Measurements from ENCODE around the gene BRME1. TPM values are rescaled to one million over a fixed set of nuclear protein-coding genes. Genes with fewer than 3 reads are reported as not detected.
A peak's percentile ranks its signal among the peaks of the same experiment; 100 is the strongest.

The BRME1 gene
- total and polyA plus RNA-seq, 2 of the 13 experiments (the other 11 are each of a cell fraction or from before 2014, with no cell fraction given) = 0.74 to 1.5 TPM

GRCh38 chr19:13842291-13843103, 63.4 kb downstream of the BRME1 start (continued):
- TF ChIP-seq ZNF761 (CRISPR knock-in tag; conservative IDR thresholded peaks at IDR 0.05) (0 out of 2 replicates have a peak, but pooled peaks have one; percentile 47), ZNF720 (CRISPR knock-in tag; IDR thresholded peaks at IDR 0.05) (no peak), HNRNPK (IDR thresholded peaks at IDR 0.05; ENCODE audit: low read depth, low read length, poor library complexity, severe bottlenecking) (peak; percentile 66), ZNF3 (CRISPR knock-in tag; IDR thresholded peaks at IDR 0.05) (no peak), ZNF34 (CRISPR knock-in tag; IDR thresholded peaks at IDR 0.05; ENCODE audit: borderline replicate concordance) (no peak), ZNF205 (CRISPR knock-in tag; IDR thresholded peaks at IDR 0.05) (no peak), ZNF441 (CRISPR knock-in tag; IDR thresholded peaks at IDR 0.05; ENCODE audit: borderline replicate concordance) (no peak)

DNA sequence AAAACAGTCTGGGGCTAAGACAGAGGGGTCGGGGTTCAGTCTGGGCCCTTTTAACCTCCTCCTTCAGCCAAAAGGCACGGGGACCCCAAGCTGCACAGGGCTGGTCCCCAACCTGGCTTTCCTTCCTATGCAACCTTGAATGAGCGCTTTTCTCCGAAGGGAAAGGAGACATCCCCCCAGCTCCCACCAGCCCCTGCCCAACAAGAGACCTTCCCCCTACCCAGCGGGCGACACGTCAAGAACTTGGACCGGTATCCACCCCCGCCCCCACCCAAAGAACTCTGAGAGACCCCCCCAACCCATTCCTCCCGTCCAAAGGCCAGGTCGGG, 64.0 kb downstream of the BRME1 start:
- CTCF ChIA-PET (ENCODE audit: low intra/inter-chr PET ratio, low total read pairs) = no interaction called here
- H3K79me2 ChIP-seq (ENCODE audit: insufficient read depth, low read length) = peaks cover 25% of the 10 kb centered on the region
- no peaks in the 10 kb centered on the region for H4K20me1 ChIP-seq (ENCODE audit: insufficient read depth, low read length)
- no peak for FAIRE-seq
- 8% methylated on average over 5 of the region's 11 CpGs for WGBS (ENCODE audit: low lambda C conversion rate)
- no peak for ATAC-seq
- H3K9ac ChIP-seq (ENCODE audit: insufficient read depth, low read depth, low read length) = peak overlapping the region; percentile 96
- in situ Hi-C loops (cut with HindIII; ENCODE audit: extremely low pct_ligation_motif_present, low pct_unique_long_range_greater_than_20kb) = no loop called here
- TF ChIP-seq TAF15 (IDR thresholded peaks at IDR 0.05; ENCODE audit: low read depth, low read length, poor library complexity, severe bottlenecking) (no peak), KMT2A (CRISPR knock-in tag; IDR thresholded peaks at IDR 0.05) (no peak), RFX1 (IDR thresholded peaks at IDR 0.05) (no peak), MZF1 (CRISPR knock-in tag; IDR thresholded peaks at IDR 0.05; ENCODE audit: borderline replicate concordance) (no peak), ZNF230 (CRISPR knock-in tag; IDR thresholded peaks at IDR 0.05) (no peak), TRIM24 (CRISPR knock-in tag; IDR thresholded peaks at IDR 0.05) (no peak)
- TF ChIP-seq, protein P1, sequence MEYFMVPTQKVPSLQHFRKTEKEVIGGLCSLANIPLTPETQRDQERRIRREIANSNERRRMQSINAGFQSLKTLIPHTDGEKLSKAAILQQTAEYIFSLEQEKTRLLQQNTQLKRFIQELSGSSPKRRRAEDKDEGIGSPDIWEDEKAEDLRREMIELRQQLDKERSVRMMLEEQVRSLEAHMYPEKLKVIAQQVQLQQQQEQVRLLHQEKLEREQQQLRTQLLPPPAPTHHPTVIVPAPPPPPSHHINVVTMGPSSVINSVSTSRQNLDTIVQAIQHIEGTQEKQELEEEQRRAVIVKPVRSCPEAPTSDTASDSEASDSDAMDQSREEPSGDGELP (IDR thresholded peaks at IDR 0.05; ENCODE audit: borderline replicate concordance, low read depth) = no peak
- POLR2A ChIA-PET = interaction anchor here (0.7 to 1.1 kb wide), 2 partner anchors 9 to 20 kb away, joined by 3 to 4 read pairs; no protein-coding TSS in a partner anchor
- no peaks in the 10 kb centered on the region for H3K27me3 ChIP-seq (ENCODE audit: control insufficient read depth in 1 of 2, insufficient read depth in 2 of 2, low read length in 2 of 2)
- no peak overlapping the region for H2AFZ ChIP-seq (ENCODE audit: low read length)
- BruUV-seq (replicated peaks) = TSS peak; percentile 73
- peaks cover 75% of the 10 kb centered on the region for H3K4me1 ChIP-seq (ENCODE audit: insufficient read depth, low read length)
- no peaks in the 10 kb centered on the region for H3K9me3 ChIP-seq (ENCODE audit: low read length)
- H3K36me3 ChIP-seq (replicated peaks in 1 of 2; ENCODE audit: control insufficient read depth in 1 of 2, insufficient read depth in 2 of 2, low read length in 2 of 2) = no peaks in the 10 kb centered on the region
- DNase-seq (ENCODE audit: low spot score) = no peak
- intact Hi-C loops (cut with micrococcal nuclease; ENCODE audit: unreplicated experiment) = no loop called here
- H3K4me3 ChIP-seq (replicated peaks in 1 of 3; ENCODE audit: insufficient read depth in 1 of 3, low read depth in 2 of 3, low read length in 3 of 3) = peak overlapping the region; percentile 61 to 90 (median 85)
- H3K4me2 ChIP-seq (ENCODE audit: low read depth, low read length) = peak overlapping the region; percentile 92
- H3K27ac ChIP-seq (ENCODE audit: extremely low read length, insufficient read depth, low read length) = peak overlapping the region; percentile 63
